ENCODE measurements around the gene IQGAP1. TPM values are rescaled to one million over a fixed set of nuclear protein-coding genes. Genes with fewer than 3 reads are reported as not detected.

The IQGAP1 gene
- total RNA-seq, 1 experiment from 2014 or later = 106 TPM

DNA sequence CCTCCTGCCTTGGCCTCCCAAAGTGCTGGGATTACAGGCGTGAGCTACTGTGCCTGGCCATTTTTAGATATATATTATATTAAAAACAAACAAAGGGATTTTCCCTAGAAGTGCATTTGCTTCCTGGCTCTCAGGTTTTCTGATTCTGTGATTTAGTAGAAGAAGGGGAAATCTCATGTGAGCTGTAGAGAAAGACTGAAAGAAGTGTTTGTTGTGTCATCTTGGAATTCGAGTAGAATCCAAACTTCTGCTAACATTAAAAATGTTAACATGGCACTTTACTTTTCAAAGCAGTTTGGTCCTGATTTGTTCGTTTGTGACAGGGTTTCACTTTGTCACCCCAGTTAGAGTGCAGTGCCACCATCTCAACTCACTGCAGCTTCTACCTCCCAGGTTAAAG lies 34.9 kb downstream of the IQGAP1 start:
- H3K27ac Mint-ChIP-seq = 0 out of 2 replicates have a peak overlapping the region, but pooled peaks have one; percentile 57
- ChIA-PET CTCF (interaction anchor here (0.6 kb wide), 1 partner anchor 8 kb away, joined by 3 read pairs; no protein-coding TSS in a partner anchor), POLR2A (no interaction called here)

More for the DNA sequence above, 34.9 kb downstream of the IQGAP1 start:
- no peaks in the 10 kb centered on the region for H3K27me3 Mint-ChIP-seq (ENCODE audit: low read depth)
- H3K9me3 Mint-ChIP-seq = peaks cover under 1% of the 10 kb centered on the region; the same call in 1 of the 2 replicates
- peaks cover 50% of the 10 kb centered on the region for H3K4me1 Mint-ChIP-seq
- no peak overlapping the region for H3K4me3 Mint-ChIP-seq
- no peak for TF ChIP-seq ZNF263 (CRISPR knock-in tag; IDR thresholded peaks at IDR 0.05; ENCODE audit: low read depth)
- TF ChIP-seq OVOL2 (CRISPR knock-in tag; IDR thresholded peaks at IDR 0.05; ENCODE audit: borderline replicate concordance) = no peak
- TF ChIP-seq ZBTB21 (CRISPR knock-in tag; IDR thresholded peaks at IDR 0.05; ENCODE audit: borderline replicate concordance) = no peak
- TF ChIP-seq, protein P1, sequence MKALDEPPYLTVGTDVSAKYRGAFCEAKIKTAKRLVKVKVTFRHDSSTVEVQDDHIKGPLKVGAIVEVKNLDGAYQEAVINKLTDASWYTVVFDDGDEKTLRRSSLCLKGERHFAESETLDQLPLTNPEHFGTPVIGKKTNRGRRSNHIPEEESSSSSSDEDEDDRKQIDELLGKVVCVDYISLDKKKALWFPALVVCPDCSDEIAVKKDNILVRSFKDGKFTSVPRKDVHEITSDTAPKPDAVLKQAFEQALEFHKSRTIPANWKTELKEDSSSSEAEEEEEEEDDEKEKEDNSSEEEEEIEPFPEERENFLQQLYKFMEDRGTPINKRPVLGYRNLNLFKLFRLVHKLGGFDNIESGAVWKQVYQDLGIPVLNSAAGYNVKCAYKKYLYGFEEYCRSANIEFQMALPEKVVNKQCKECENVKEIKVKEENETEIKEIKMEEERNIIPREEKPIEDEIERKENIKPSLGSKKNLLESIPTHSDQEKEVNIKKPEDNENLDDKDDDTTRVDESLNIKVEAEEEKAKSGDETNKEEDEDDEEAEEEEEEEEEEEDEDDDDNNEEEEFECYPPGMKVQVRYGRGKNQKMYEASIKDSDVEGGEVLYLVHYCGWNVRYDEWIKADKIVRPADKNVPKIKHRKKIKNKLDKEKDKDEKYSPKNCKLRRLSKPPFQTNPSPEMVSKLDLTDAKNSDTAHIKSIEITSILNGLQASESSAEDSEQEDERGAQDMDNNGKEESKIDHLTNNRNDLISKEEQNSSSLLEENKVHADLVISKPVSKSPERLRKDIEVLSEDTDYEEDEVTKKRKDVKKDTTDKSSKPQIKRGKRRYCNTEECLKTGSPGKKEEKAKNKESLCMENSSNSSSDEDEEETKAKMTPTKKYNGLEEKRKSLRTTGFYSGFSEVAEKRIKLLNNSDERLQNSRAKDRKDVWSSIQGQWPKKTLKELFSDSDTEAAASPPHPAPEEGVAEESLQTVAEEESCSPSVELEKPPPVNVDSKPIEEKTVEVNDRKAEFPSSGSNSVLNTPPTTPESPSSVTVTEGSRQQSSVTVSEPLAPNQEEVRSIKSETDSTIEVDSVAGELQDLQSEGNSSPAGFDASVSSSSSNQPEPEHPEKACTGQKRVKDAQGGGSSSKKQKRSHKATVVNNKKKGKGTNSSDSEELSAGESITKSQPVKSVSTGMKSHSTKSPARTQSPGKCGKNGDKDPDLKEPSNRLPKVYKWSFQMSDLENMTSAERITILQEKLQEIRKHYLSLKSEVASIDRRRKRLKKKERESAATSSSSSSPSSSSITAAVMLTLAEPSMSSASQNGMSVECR (CRISPR knock-in tag; IDR thresholded peaks at IDR 0.05; ENCODE audit: borderline replicate concordance) = no peak
- no peak for TF ChIP-seq MYBL2 (CRISPR knock-in tag; IDR thresholded peaks at IDR 0.05)
- no peak for TF ChIP-seq ZNF232 (CRISPR knock-in tag; IDR thresholded peaks at IDR 0.05)
- TF ChIP-seq FOXJ3 (CRISPR knock-in tag; IDR thresholded peaks at IDR 0.05; ENCODE audit: borderline replicate concordance) = no peak
- TF ChIP-seq, protein P2, sequence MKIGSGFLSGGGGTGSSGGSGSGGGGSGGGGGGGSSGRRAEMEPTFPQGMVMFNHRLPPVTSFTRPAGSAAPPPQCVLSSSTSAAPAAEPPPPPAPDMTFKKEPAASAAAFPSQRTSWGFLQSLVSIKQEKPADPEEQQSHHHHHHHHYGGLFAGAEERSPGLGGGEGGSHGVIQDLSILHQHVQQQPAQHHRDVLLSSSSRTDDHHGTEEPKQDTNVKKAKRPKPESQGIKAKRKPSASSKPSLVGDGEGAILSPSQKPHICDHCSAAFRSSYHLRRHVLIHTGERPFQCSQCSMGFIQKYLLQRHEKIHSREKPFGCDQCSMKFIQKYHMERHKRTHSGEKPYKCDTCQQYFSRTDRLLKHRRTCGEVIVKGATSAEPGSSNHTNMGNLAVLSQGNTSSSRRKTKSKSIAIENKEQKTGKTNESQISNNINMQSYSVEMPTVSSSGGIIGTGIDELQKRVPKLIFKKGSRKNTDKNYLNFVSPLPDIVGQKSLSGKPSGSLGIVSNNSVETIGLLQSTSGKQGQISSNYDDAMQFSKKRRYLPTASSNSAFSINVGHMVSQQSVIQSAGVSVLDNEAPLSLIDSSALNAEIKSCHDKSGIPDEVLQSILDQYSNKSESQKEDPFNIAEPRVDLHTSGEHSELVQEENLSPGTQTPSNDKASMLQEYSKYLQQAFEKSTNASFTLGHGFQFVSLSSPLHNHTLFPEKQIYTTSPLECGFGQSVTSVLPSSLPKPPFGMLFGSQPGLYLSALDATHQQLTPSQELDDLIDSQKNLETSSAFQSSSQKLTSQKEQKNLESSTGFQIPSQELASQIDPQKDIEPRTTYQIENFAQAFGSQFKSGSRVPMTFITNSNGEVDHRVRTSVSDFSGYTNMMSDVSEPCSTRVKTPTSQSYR (CRISPR knock-in tag; IDR thresholded peaks at IDR 0.05) = no peak
- no peak for TF ChIP-seq TCF7 (CRISPR knock-in tag; IDR thresholded peaks at IDR 0.05; ENCODE audit: low read depth)
- no peak for TF ChIP-seq ATF1 (CRISPR knock-in tag; IDR thresholded peaks at IDR 0.05)
- TF ChIP-seq PRRX2 (CRISPR knock-in tag; IDR thresholded peaks at IDR 0.05) = no peak
- TF ChIP-seq SMAD4 (CRISPR knock-in tag; IDR thresholded peaks at IDR 0.05) = no peak
- TF ChIP-seq SMAD3 (CRISPR knock-in tag; IDR thresholded peaks at IDR 0.05; ENCODE audit: borderline replicate concordance) = no peak
- TF ChIP-seq, protein P3, sequence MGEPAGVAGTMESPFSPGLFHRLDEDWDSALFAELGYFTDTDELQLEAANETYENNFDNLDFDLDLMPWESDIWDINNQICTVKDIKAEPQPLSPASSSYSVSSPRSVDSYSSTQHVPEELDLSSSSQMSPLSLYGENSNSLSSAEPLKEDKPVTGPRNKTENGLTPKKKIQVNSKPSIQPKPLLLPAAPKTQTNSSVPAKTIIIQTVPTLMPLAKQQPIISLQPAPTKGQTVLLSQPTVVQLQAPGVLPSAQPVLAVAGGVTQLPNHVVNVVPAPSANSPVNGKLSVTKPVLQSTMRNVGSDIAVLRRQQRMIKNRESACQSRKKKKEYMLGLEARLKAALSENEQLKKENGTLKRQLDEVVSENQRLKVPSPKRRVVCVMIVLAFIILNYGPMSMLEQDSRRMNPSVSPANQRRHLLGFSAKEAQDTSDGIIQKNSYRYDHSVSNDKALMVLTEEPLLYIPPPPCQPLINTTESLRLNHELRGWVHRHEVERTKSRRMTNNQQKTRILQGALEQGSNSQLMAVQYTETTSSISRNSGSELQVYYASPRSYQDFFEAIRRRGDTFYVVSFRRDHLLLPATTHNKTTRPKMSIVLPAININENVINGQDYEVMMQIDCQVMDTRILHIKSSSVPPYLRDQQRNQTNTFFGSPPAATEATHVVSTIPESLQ (CRISPR knock-in tag; IDR thresholded peaks at IDR 0.05) = no peak
- TF ChIP-seq E2F5 (CRISPR knock-in tag; IDR thresholded peaks at IDR 0.05) = no peak
- TF ChIP-seq ZNF317 (CRISPR knock-in tag; IDR thresholded peaks at IDR 0.05; ENCODE audit: borderline replicate concordance, low read depth) = no peak
- TF ChIP-seq, protein P4, sequence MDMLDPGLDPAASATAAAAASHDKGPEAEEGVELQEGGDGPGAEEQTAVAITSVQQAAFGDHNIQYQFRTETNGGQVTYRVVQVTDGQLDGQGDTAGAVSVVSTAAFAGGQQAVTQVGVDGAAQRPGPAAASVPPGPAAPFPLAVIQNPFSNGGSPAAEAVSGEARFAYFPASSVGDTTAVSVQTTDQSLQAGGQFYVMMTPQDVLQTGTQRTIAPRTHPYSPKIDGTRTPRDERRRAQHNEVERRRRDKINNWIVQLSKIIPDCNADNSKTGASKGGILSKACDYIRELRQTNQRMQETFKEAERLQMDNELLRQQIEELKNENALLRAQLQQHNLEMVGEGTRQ (CRISPR knock-in tag; IDR thresholded peaks at IDR 0.05) = no peak
- no peak for TF ChIP-seq ERG (CRISPR knock-in tag; IDR thresholded peaks at IDR 0.05)
- no peak for TF ChIP-seq ZNF416 (CRISPR knock-in tag; IDR thresholded peaks at IDR 0.05)
- H3K36me3 Mint-ChIP-seq = peaks cover 5% of the 10 kb centered on the region; the same call in 1 of the 2 replicates
- ATAC-seq (no peak), DNase-seq (ENCODE audit: low spot score) (no peak)

Data from WTC11 (cell line).